DMS53 treated with DMSO at 0.1 percent for 48 hours (cell line): Measurements from ENCODE around the gene ADAMTS16.
"Not testable (repeated sequence)": the region's sequence is repeated elsewhere in the genome, so short reads cannot be mapped to it uniquely, and the experiment has no call there.

Experiments
- DNase-seq: peaks from one replicate; lab custom pipeline; 2025; ENCODE audit not compliant: unreplicated experiment; lab: John Stamatoyannopoulos, UW

Gene ADAMTS16, protein sequence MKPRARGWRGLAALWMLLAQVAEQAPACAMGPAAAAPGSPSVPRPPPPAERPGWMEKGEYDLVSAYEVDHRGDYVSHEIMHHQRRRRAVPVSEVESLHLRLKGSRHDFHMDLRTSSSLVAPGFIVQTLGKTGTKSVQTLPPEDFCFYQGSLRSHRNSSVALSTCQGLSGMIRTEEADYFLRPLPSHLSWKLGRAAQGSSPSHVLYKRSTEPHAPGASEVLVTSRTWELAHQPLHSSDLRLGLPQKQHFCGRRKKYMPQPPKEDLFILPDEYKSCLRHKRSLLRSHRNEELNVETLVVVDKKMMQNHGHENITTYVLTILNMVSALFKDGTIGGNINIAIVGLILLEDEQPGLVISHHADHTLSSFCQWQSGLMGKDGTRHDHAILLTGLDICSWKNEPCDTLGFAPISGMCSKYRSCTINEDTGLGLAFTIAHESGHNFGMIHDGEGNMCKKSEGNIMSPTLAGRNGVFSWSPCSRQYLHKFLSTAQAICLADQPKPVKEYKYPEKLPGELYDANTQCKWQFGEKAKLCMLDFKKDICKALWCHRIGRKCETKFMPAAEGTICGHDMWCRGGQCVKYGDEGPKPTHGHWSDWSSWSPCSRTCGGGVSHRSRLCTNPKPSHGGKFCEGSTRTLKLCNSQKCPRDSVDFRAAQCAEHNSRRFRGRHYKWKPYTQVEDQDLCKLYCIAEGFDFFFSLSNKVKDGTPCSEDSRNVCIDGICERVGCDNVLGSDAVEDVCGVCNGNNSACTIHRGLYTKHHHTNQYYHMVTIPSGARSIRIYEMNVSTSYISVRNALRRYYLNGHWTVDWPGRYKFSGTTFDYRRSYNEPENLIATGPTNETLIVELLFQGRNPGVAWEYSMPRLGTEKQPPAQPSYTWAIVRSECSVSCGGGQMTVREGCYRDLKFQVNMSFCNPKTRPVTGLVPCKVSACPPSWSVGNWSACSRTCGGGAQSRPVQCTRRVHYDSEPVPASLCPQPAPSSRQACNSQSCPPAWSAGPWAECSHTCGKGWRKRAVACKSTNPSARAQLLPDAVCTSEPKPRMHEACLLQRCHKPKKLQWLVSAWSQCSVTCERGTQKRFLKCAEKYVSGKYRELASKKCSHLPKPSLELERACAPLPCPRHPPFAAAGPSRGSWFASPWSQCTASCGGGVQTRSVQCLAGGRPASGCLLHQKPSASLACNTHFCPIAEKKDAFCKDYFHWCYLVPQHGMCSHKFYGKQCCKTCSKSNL

DNA sequence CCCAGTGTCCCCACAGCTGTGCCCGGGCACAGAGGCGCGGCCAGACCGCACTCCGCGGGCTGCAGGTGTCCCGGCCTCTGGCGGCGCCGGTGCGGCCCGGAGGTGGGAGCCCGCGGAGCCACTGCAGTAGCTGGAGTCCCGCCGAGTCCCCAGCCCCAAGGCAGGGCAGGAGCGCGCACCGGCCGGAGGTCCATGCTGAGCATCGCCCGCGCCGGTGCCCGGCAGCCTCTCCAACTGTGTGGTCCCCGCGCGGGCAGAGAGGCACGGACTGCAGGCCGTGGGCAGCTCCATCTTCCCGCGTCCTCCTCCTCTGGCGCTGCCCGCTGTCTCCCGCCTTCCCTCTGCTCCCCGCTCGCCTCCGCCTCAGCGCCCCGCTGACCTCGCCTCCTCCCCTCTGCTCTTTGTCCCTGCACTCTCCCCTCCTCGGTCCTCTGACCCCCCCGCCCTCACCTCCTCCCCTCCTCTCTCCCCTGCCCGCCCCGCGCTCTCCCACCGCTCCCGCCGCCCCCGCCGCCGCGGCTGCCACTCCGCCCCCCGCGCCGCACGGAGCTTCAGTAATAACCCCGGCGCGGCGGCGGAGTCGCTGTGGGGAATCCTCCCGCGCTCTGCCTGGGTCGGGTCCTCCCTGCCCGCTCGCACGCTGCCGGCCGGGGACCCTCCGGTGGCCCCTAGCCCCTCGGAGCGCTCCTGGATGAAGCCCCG, at the start of gene ADAMTS16:
Gene ADAMTS16 (plus strand): TSS at position 554 of the 702 bp plus-strand sequence. CDS start 138 bp downstream, at position 692.
- no peak for DNase-seq

DNA sequence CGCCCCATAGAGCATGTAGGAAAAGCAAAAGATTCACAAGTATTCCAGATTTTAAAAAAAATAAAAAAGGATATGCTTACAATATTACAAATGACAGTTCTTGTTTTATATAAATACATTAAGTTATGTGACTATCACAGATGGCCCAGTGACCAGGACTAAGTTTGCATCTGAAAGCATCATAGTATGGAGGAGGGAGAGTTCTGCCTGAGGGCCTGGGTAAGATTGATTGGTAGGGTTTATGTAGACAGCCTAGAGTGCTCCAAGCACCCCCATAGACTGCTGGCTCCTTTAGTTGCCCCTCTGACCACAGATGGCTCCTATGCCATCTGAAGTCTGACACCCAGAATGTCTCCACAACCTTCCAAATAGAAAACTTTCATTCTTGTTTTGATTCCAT, 48.0 kb upstream of the ADAMTS16 start:
- DNase-seq, result no peak

- no peak for DNase-seq
These were observed 39.5 kb upstream of the ADAMTS16 start for GRCh38 chr5:5100635-5101034.

- no peak for DNase-seq
These were observed 38.5 kb upstream of the ADAMTS16 start for GRCh38 chr5:5101676-5102075.

- no peak for DNase-seq
These were observed 36.9 kb upstream of the ADAMTS16 start for GRCh38 chr5:5103245-5103644.

GRCh38 chr5:5104550-5104949, 35.6 kb upstream of the ADAMTS16 start:
- no peak for DNase-seq

- no peak for DNase-seq
These were observed 34.6 kb upstream of the ADAMTS16 start for GRCh38 chr5:5105531-5105930.

DNA sequence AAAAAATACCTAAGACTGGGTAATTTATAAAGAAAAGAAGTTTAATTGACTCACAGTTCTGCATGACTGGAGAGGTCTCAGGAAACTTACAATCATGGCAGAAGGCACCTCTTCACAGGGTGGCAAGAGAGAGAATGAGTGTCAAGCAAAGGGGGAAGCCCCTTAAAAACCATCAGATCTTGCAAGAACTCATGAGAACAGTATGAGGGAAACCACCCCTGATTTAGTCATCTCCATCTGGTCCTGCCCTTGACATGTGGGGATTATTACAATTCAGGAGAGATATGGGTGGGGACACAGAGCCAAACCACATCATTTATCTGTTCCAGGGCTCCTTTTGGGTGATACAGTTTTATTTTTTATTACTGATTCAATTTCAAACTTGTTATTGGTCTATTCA, 23.2 kb upstream of the ADAMTS16 start:
- no peak for DNase-seq

DNA sequence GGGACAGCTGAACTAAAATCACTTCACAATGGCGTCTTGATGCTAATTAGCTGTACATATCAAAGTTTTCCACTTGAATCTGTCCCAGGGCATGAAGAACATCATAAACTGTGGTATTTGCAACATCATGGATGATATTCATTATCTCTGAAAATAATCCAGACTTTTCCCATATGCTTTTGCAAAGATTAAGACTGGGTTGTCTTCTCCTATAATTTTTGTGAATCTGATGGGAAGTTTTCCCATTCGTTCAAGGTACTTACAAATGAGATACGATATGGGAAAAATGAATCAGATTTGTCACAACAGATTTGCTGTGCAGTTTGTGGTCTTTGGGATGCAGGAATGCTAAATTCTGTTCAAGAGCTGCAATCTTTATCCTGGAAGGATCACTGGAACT, 17.4 kb upstream of the ADAMTS16 start:
- DNase-seq, result no peak

DNA sequence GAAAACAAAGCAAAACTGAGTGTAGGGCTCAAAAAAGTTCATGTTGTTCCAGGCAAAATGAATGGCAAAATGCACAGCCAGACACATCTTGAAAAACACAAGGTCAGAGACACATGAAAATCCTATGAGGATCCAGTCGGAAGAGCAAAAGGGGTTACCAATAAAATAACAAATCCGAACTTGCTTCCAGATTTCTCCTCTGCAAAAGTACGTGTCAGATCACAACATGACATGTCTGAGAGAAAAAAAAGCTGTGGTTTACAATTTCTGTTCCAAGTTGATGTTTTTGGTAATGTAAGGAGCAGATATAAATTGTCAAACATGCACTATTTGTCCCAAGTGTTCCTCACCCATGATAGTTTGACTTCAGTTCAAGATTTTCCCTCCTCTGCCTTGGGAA, 15.9 kb upstream of the ADAMTS16 start:
- DNase-seq, result no peak

GRCh38 chr5:5126444-5126843, 13.7 kb upstream of the ADAMTS16 start:
- DNase-seq, result no peak

- no peak for DNase-seq
These were observed 11.4 kb upstream of the ADAMTS16 start for GRCh38 chr5:5128766-5129165.

DNA sequence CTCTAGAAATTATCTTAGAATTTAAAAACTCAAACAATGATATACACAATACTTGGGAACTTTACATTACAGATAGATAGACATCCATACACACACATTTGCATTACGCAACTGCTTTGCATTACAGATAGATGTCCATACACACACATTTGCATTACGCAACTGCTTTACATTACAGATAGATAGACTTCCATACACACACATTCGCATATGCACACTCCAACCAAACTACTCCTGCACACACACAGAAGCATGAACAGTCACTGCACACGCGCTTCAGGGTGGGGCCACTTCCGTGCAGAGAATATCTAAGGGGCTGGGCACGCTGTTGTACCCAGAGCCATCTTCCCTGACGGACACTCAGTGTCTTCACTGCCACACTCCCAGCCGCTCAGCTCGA, 7.9 kb upstream of the ADAMTS16 start:
- DNase-seq, result no peak

- no peak for DNase-seq
These were observed 7.3 kb upstream of the ADAMTS16 start for GRCh38 chr5:5132693-5133295.

DNA sequence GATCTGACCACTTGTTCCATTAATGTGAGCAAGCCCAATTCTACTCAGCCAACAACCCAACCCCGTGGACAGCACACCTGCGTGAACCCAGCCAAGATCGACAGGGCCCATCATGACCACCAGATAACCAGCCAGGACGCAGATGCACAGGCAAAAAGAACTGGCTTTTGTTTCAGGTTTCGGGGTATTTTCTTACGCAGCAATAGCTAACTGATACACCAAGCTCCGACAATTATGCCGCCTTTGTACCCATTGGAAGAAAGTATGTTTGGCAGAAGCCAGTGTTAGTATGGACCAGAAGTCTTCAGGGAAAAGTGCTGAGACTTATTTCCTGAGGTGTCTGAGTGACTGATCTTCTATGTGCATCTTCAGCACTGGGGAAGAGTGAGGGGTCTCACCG, 6.0 kb upstream of the ADAMTS16 start:
- no peak for DNase-seq

- no peak for DNase-seq
These were observed 4.0 kb upstream of the ADAMTS16 start for GRCh38 chr5:5135957-5136676.

GRCh38 chr5:5137851-5138250, 2.3 kb upstream of the ADAMTS16 start:
- DNase-seq, result not testable (repeated sequence)

DNA sequence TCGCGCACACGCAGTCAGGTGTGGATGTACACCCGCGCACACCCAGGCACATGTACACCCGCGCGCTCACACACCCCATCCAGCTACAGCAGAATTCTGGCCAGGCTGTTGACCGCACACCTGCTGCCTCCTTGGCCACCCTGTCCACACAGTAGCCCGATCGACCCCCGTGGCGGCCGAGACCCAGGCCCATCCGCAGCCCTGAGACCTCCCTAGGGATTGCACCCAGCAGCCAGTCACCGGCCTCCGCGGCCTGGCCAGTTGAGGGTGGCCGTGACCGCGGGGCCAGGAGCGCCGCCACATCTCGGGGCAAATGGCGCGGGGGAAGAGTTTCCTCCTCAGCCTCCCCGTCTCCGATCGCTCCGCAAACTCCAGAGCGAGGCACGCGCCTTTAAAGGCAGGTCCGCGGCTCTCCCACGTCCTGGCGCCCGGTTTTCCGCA, 774 bp upstream of the ADAMTS16 start:
- no peak for DNase-seq

- no peak for DNase-seq
These were observed 579 bp downstream of the ADAMTS16 start for GRCh38 chr5:5140479-5141338.
